VCaP (cell line): ENCODE data around the gene PACSIN2.

Experiments used
- H3K27ac ChIP-seq: fragments of 450-650 bp; 2 replicates; pipeline ENCODE4 v1.5.1; 2017
- CTCF ChIP-seq: fragments of 450-650 bp; conservative IDR thresholded peaks from 2 replicates; pipeline ENCODE4 v1.5.1; 2017; ENCODE audit warnings: mild to moderate bottlenecking, moderate library complexity

PACSIN2 gene

GRCh38 chr22:42994917-42995562, 19.9 kb downstream of the PACSIN2 start:
- peak overlapping the region; percentile 97 for H3K27ac ChIP-seq
- TF ChIP-seq CTCF = no peak

- H3K27ac ChIP-seq = peak overlapping the region; percentile 97
These were observed 20.6 kb downstream of the PACSIN2 start for GRCh38 chr22:42994276-42994916.

GRCh38 chr22:42993651-42994275, 21.2 kb downstream of the PACSIN2 start:
- H3K27ac ChIP-seq = peak overlapping the region; percentile 97
- TF ChIP-seq CTCF = no peak

More at GRCh38 chr22:42994276-42994916, 20.6 kb downstream of the PACSIN2 start:
- TF ChIP-seq CTCF = no peak

- peak overlapping the region; percentile 97 for H3K27ac ChIP-seq
These were observed 22.0 kb downstream of the PACSIN2 start for GRCh38 chr22:42992886-42993479.

GRCh38 chr22:42992092-42992491, 22.9 kb downstream of the PACSIN2 start:
- H3K27ac ChIP-seq = peak overlapping the region; percentile 97; the same call in 1 of the 2 replicates

More at GRCh38 chr22:42992886-42993479, 22.0 kb downstream of the PACSIN2 start:
- no peak for TF ChIP-seq CTCF

GRCh38 chr22:42991010-42991651, 23.8 kb downstream of the PACSIN2 start:
- no peak for TF ChIP-seq CTCF
- peak overlapping the region; percentile 23; the same call in 1 of the 2 replicates for H3K27ac ChIP-seq

More at GRCh38 chr22:42992092-42992491, 22.9 kb downstream of the PACSIN2 start:
- no peak for TF ChIP-seq CTCF
